Measurements from ENCODE around the gene GPHA2.

Gene GPHA2

GRCh38 chr11:64891215-64891848 lies 44.4 kb downstream of the GPHA2 start:
- DNase-seq (ENCODE audit: low spot score): no peak

GRCh38 chr11:64890522-64890939 lies 45.2 kb downstream of the GPHA2 start:
- no peak for DNase-seq (ENCODE audit: low spot score)

- DNase-seq (ENCODE audit: low spot score): no peak
These were observed 46.8 kb downstream of the GPHA2 start for GRCh38 chr11:64888729-64889511.

- DNase-seq (ENCODE audit: low spot score): no peak
These were observed 47.3 kb downstream of the GPHA2 start for GRCh38 chr11:64888406-64888728.

- peak; percentile 70 for DNase-seq (ENCODE audit: low spot score)
These were observed 47.8 kb downstream of the GPHA2 start for GRCh38 chr11:64887757-64888405.

- no peak for DNase-seq (ENCODE audit: low spot score)
These were observed 48.4 kb downstream of the GPHA2 start for GRCh38 chr11:64887234-64887756.

GRCh38 chr11:64885367-64886286 lies 50.1 kb downstream of the GPHA2 start:
- peak; percentile 18 for DNase-seq (ENCODE audit: low spot score)

Data from COLO829 (cell line).